Measurements from ENCODE around the gene TRIP12.

Gene TRIP12

GRCh38 chr2:229920011-229920641 is 1.7 kb downstream of the TRIP12 start:
- H3K4me3 ChIP-seq (ENCODE audit: low read depth, low read length) = peak overlapping the region; percentile 98
- TF ChIP-seq CTCF (IDR thresholded peaks at IDR 0.05; ENCODE audit: insufficient read depth, low read depth, low read length, missing control alignments) = no peak
- peak; percentile 32 for DNase-seq (ENCODE audit: low read depth)

DNA sequence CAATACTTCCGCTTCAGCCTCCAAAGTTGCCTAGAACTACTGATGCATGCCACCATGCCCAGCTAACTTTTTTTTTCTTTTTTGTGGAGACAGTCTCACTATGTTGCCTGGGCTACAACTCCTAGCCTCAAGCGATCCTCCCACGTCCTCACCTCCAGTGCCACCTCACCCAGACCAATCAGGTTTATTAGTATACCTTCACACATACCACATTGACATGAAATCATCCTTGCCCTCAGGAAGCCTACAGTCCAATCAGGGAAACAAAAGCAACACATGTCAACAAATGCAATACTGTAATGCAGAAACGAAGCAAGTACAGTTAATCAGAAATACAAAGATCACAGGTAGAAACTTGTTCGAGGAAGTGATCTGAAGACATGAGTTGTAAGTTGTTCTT is 4.0 kb downstream of the TRIP12 start:
- H3K4me3 ChIP-seq (ENCODE audit: low read depth, low read length) = no peak overlapping the region
- no peak for TF ChIP-seq CTCF (IDR thresholded peaks at IDR 0.05; ENCODE audit: insufficient read depth, low read depth, low read length, missing control alignments)
- no peak for DNase-seq (ENCODE audit: low read depth)

- H3K4me3 ChIP-seq (ENCODE audit: low read depth, low read length) = no peak overlapping the region
- peak; percentile 29 for DNase-seq (ENCODE audit: low read depth)
- TF ChIP-seq CTCF (IDR thresholded peaks at IDR 0.05; ENCODE audit: insufficient read depth, low read depth, low read length, missing control alignments) = no peak
Measured at GRCh38 chr2:229914171-229914570, 7.6 kb downstream of the TRIP12 start.

- peak; percentile 39 for TF ChIP-seq CTCF (IDR thresholded peaks at IDR 0.05; ENCODE audit: insufficient read depth, low read depth, low read length, missing control alignments)
- H3K4me3 ChIP-seq (ENCODE audit: low read depth, low read length) = no peak overlapping the region
- DNase-seq (ENCODE audit: low read depth) = peak; percentile 51
Measured at GRCh38 chr2:229910832-229911412, 10.9 kb downstream of the TRIP12 start.

- DNase-seq (ENCODE audit: low read depth) = no peak
- TF ChIP-seq CTCF (IDR thresholded peaks at IDR 0.05; ENCODE audit: insufficient read depth, low read depth, low read length, missing control alignments) = no peak
- H3K4me3 ChIP-seq (ENCODE audit: low read depth, low read length) = no peak overlapping the region
Measured at GRCh38 chr2:229910147-229910831, 11.5 kb downstream of the TRIP12 start.

GRCh38 chr2:229909090-229909489 is 12.7 kb downstream of the TRIP12 start:
- no peak for TF ChIP-seq CTCF (IDR thresholded peaks at IDR 0.05; ENCODE audit: insufficient read depth, low read depth, low read length, missing control alignments)
- DNase-seq (ENCODE audit: low read depth) = no peak
- H3K4me3 ChIP-seq (ENCODE audit: low read depth, low read length) = no peak overlapping the region
